ENCODE measurements around the gene RHOBTB1.

- TF ChIP-seq, protein P1, sequence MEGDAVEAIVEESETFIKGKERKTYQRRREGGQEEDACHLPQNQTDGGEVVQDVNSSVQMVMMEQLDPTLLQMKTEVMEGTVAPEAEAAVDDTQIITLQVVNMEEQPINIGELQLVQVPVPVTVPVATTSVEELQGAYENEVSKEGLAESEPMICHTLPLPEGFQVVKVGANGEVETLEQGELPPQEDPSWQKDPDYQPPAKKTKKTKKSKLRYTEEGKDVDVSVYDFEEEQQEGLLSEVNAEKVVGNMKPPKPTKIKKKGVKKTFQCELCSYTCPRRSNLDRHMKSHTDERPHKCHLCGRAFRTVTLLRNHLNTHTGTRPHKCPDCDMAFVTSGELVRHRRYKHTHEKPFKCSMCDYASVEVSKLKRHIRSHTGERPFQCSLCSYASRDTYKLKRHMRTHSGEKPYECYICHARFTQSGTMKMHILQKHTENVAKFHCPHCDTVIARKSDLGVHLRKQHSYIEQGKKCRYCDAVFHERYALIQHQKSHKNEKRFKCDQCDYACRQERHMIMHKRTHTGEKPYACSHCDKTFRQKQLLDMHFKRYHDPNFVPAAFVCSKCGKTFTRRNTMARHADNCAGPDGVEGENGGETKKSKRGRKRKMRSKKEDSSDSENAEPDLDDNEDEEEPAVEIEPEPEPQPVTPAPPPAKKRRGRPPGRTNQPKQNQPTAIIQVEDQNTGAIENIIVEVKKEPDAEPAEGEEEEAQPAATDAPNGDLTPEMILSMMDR (IDR thresholded peaks at IDR 0.05): no peak
- TF ChIP-seq POLR2A (IDR thresholded peaks at IDR 0.05): no peak
These were observed 66.2 kb downstream of the RHOBTB1 start for GRCh38 chr10:60877777-60878120.
